ENCODE measurements around the gene AUTS2. TPM values are rescaled to one million over a fixed set of nuclear protein-coding genes. Genes with fewer than 3 reads are reported as not detected.

AUTS2 gene
- polyA plus RNA-seq, 3 donors: 0.08 to 0.35 TPM; not detected in 1

- H3K9ac ChIP-seq (ENCODE audit: insufficient read depth, low read length, poor library complexity, severe bottlenecking): no peak overlapping the region
- H3K27me3 Mint-ChIP-seq (ENCODE audit: low read depth in 3 of 3): no peaks in the 10 kb centered on the region
- intact Hi-C loops (cut with micrococcal nuclease): no loop called here
- no peak for TF ChIP-seq CTCF (IDR thresholded peaks at IDR 0.05)
- H3K4me1 Mint-ChIP-seq: no peaks in the 10 kb centered on the region
- no peaks in the 10 kb centered on the region for H3K36me3 Mint-ChIP-seq
- H3K9me3 Mint-ChIP-seq: peaks cover 0 to 3% (median 0%) of the 10 kb centered on the region in 7 donors
- H3K4me1 ChIP-seq (ENCODE audit: control insufficient read depth in 1 of 2, insufficient read depth in 2 of 2, low read length in 2 of 2): no peaks in the 10 kb centered on the region
- H3K4me2 ChIP-seq (replicated peaks; ENCODE audit: extremely low read depth, low read length, poor library complexity, severe bottlenecking): no peak overlapping the region
- H3K9me3 ChIP-seq (replicated peaks in 1 of 2; ENCODE audit: control insufficient read depth in 1 of 2, insufficient read depth in 1 of 2, low read length in 2 of 2): peaks cover 0 to 13% of the 10 kb centered on the region in 2 donors
- no peak overlapping the region for H3K4me3 Mint-ChIP-seq
- H3K4me3 ChIP-seq (replicated peaks in 1 of 3; ENCODE audit: low read depth in 2 of 3, low read length in 3 of 3): no peak overlapping the region
- H3K27ac ChIP-seq (ENCODE audit: low read depth in 1 of 2, low read length in 2 of 2): no peak overlapping the region
- H2AFZ ChIP-seq (ENCODE audit: insufficient read depth, low read depth, low read length, poor library complexity, severe bottlenecking): no peak overlapping the region
- no peaks in the 10 kb centered on the region for H4K20me1 ChIP-seq (ENCODE audit: insufficient read depth, low read length)
- H3K79me2 ChIP-seq (ENCODE audit: insufficient read depth, low read length): no peaks in the 10 kb centered on the region
- 86% methylated on average over 6 of the region's 6 CpGs for WGBS (ENCODE audit: insufficient coverage)
- DNase-seq: no peak
- no peak overlapping the region for H3K27ac Mint-ChIP-seq
- H3K36me3 ChIP-seq (replicated peaks in 1 of 2; ENCODE audit: control insufficient read depth in 1 of 2, insufficient read depth in 2 of 2, low read length in 2 of 2): no peaks in the 10 kb centered on the region
- H3K27me3 ChIP-seq (ENCODE audit: control insufficient read depth in 2 of 2, insufficient read depth in 2 of 2, low read length in 2 of 2): no peaks in the 10 kb centered on the region
Measured at GRCh38 chr7:70494225-70495032, 896.2 kb downstream of the AUTS2 start.

GRCh38 chr7:70495033-70495376, 896.7 kb downstream of the AUTS2 start:
- Histone ChIP-seq H3K79me2 (ENCODE audit: insufficient read depth, low read length) (no peaks in the 10 kb centered on the region), H3K27ac (ENCODE audit: low read depth in 1 of 2, low read length in 2 of 2) (no peak overlapping the region), H3K27me3 (ENCODE audit: control insufficient read depth in 2 of 2, insufficient read depth in 2 of 2, low read length in 2 of 2) (no peaks in the 10 kb centered on the region), H3K4me1 (ENCODE audit: control insufficient read depth in 1 of 2, insufficient read depth in 2 of 2, low read length in 2 of 2) (no peaks in the 10 kb centered on the region), H2AFZ (ENCODE audit: insufficient read depth, low read depth, low read length, poor library complexity, severe bottlenecking) (no peak overlapping the region), H3K9me3 (replicated peaks in 1 of 2; ENCODE audit: control insufficient read depth in 1 of 2, insufficient read depth in 1 of 2, low read length in 2 of 2) (peaks cover 0 to 13% of the 10 kb centered on the region in 2 donors), H3K4me3 (replicated peaks in 1 of 3; ENCODE audit: low read depth in 2 of 3, low read length in 3 of 3) (no peak overlapping the region), H3K9ac (ENCODE audit: insufficient read depth, low read length, poor library complexity, severe bottlenecking) (no peak overlapping the region), H3K36me3 (replicated peaks in 1 of 2; ENCODE audit: control insufficient read depth in 1 of 2, insufficient read depth in 2 of 2, low read length in 2 of 2) (no peaks in the 10 kb centered on the region), H3K4me2 (replicated peaks; ENCODE audit: extremely low read depth, low read length, poor library complexity, severe bottlenecking) (no peak overlapping the region), H4K20me1 (ENCODE audit: insufficient read depth, low read length) (no peaks in the 10 kb centered on the region)
- intact Hi-C loops (cut with micrococcal nuclease): no loop called here
- Mint-ChIP-seq H3K9me3 (peaks cover 0 to 3% (median 0%) of the 10 kb centered on the region in 7 donors), H3K27ac (no peak overlapping the region), H3K27me3 (ENCODE audit: low read depth in 3 of 3) (no peaks in the 10 kb centered on the region), H3K36me3 (no peaks in the 10 kb centered on the region), H3K4me1 (no peaks in the 10 kb centered on the region), H3K4me3 (no peak overlapping the region)
- no peak for DNase-seq
- whole genome bisulfite sequencing (ENCODE audit: insufficient coverage): no CpG with 5 or more reads among the region's 3 CpGs
- no peak for TF ChIP-seq CTCF (IDR thresholded peaks at IDR 0.05)

Data from CD14-positive monocyte (primary cell).